ENCODE data around the gene GP9.
"Not testable (repeated sequence)": the region's sequence is repeated elsewhere in the genome, so short reads cannot be mapped to it uniquely, and the experiment has no call there.

Gene GP9

GRCh38 chr3:129082026-129082425, 21.4 kb downstream of the GP9 start:
- no peak for TF ChIP-seq CTCF (IDR thresholded peaks at IDR 0.05; ENCODE audit: control extremely low read depth, extremely low read depth, low read depth, missing control alignments)

GRCh38 chr3:129084501-129084900, 23.9 kb downstream of the GP9 start:
- DNase-seq (ENCODE audit: extremely low spot score) = no peak
- CTCF ChIA-PET = interaction anchor here (1.0 to 2.5 kb wide), 3 partner anchors 10 to 32 kb away, joined by 4 to 9 read pairs (median 5); no protein-coding TSS in a partner anchor
- no peak for TF ChIP-seq CTCF (IDR thresholded peaks at IDR 0.05; ENCODE audit: control extremely low read depth, extremely low read depth, low read depth, missing control alignments)
- POLR2A ChIA-PET = no interaction called here

More at GRCh38 chr3:129082026-129082425, 21.4 kb downstream of the GP9 start:
- POLR2A ChIA-PET = no interaction called here
- DNase-seq (ENCODE audit: extremely low spot score) = no peak
- CTCF ChIA-PET = no interaction called here

GRCh38 chr3:129085165-129085715, 24.7 kb downstream of the GP9 start:
- no peak for TF ChIP-seq CTCF (IDR thresholded peaks at IDR 0.05; ENCODE audit: control extremely low read depth, extremely low read depth, low read depth, missing control alignments)
- DNase-seq (ENCODE audit: extremely low spot score) = no peak
- POLR2A ChIA-PET = no interaction called here
- CTCF ChIA-PET = interaction anchor here (0.9 to 2.5 kb wide), 5 partner anchors 10 to 115 kb away, joined by 3 to 9 read pairs (median 4); no protein-coding TSS in a partner anchor

GRCh38 chr3:129085818-129086217, 25.2 kb downstream of the GP9 start:
- ChIA-PET CTCF (interaction anchor here (0.9 to 1.9 kb wide), 3 partner anchors 14 to 115 kb away, joined by 3 to 5 read pairs (median 3); no protein-coding TSS in a partner anchor), POLR2A (no interaction called here)
- no peak for TF ChIP-seq CTCF (IDR thresholded peaks at IDR 0.05; ENCODE audit: control extremely low read depth, extremely low read depth, low read depth, missing control alignments)
- DNase-seq (ENCODE audit: extremely low spot score) = no peak

- ChIA-PET POLR2A (no interaction called here), CTCF (no interaction called here)
- no peak for TF ChIP-seq CTCF (IDR thresholded peaks at IDR 0.05; ENCODE audit: control extremely low read depth, extremely low read depth, low read depth, missing control alignments)
- no peak for DNase-seq (ENCODE audit: extremely low spot score)
Observed at GRCh38 chr3:129087138-129087702, 26.6 kb downstream of the GP9 start.

- CTCF ChIA-PET; DNase-seq (ENCODE audit: extremely low spot score): not testable (repeated sequence)
Observed at GRCh38 chr3:129087904-129088303, 27.3 kb downstream of the GP9 start.

GRCh38 chr3:129088312-129088711, 27.7 kb downstream of the GP9 start:
- POLR2A ChIA-PET; CTCF ChIA-PET; DNase-seq (ENCODE audit: extremely low spot score): not testable (repeated sequence)

More at GRCh38 chr3:129087904-129088303, 27.3 kb downstream of the GP9 start:
- POLR2A ChIA-PET = not testable (repeated sequence)
